KMS-11 (cell line): ENCODE results near the gene MLPH.

ENCODE experiments used
- H2AFZ ChIP-seq: fragments of 200-600 bp; sonication (generic); 2 replicates; pipeline ENCODE4 v1.6.1; 2016; ENCODE audit warnings: antibody characterized with exemption, mixed run types, low read depth
- H3K27ac ChIP-seq: fragments of 200-600 bp; sonication (generic); 2 replicates; pipeline ENCODE4 v1.6.1; 2016; ENCODE audit warnings: mild to moderate bottlenecking, mixed run types
- H3K27me3 ChIP-seq: fragments of 200-600 bp; sonication (generic); 2 replicates; pipeline ENCODE4 v1.6.1; 2017; ENCODE audit warnings: mild to moderate bottlenecking, low read depth, mixed run types, moderate library complexity; ENCODE audit not compliant: insufficient read depth
- H3K36me3 ChIP-seq: fragments of 200-600 bp; sonication (generic); 2 replicates; pipeline ENCODE4 v1.6.1; 2017; ENCODE audit warnings: mild to moderate bottlenecking, mixed run types; ENCODE audit not compliant: insufficient read depth
- H3K4me1 ChIP-seq: fragments of 200-600 bp; sonication (generic); 2 replicates; pipeline ENCODE4 v1.6.1; 2016; ENCODE audit warnings: mild to moderate bottlenecking, low read depth, mixed run types; ENCODE audit not compliant: poor library complexity, severe bottlenecking
- H3K4me2 ChIP-seq: fragments of 200-600 bp; sonication (generic); 2 replicates; pipeline ENCODE4 v1.7.0; 2016; ENCODE audit warnings: mild to moderate bottlenecking, mixed run types
- H3K4me3 ChIP-seq: fragments of 200-600 bp; sonication (generic); IDR thresholded peaks from 2 replicates; pipeline ENCODE4 v1.6.1; 2017; ENCODE audit warnings: low read depth, low read length, mixed read lengths; ENCODE audit not compliant: insufficient read depth
- H3K79me2 ChIP-seq: fragments of 200-600 bp; sonication (generic); 2 replicates; pipeline ENCODE4 v1.6.1; 2016; ENCODE audit warnings: low read depth, mixed run types; ENCODE audit not compliant: insufficient read depth
- H3K9ac ChIP-seq: fragments of 200-600 bp; sonication (generic); 2 replicates; pipeline ENCODE4 v1.6.1; 2016; ENCODE audit warnings: mild to moderate bottlenecking, mixed run types
- H4K20me1 ChIP-seq: fragments of 200-600 bp; sonication (generic); 2 replicates; pipeline ENCODE4 v1.6.1; 2016; ENCODE audit warnings: mild to moderate bottlenecking, mixed run types; ENCODE audit not compliant: insufficient read depth
- TF ChIP-seq, protein P1 (sequence below): fragments of 200-600 bp; sonication (generic); conservative IDR thresholded peaks from 2 replicates; pipeline ENCODE4 v1.6.1; 2017; ENCODE audit warnings: low read depth, mild to moderate bottlenecking, antibody characterized with exemption, low read length, moderate library complexity, mixed read lengths

The MLPH gene

DNA sequence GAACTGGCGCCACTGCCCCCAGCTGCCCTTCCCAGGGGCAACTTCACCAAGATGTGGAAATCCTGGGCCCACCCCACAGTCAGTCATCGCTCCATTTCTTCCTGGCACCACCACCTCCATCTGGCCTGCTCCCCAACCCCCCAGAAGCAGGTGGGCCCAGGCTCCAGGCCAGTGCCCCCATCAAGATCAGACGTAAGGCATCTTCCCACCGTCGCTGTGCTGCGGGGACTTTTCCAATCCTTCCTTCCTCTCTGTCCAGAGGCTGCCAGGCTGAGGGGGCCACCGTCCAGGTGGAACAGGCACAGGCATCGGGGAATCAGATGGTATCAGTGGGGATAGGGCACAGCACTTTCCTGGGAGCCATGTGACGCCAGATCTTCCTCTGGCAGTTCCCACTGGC, 87.4 kb downstream of the MLPH start:
- H3K27ac ChIP-seq: no peak overlapping the region
- H3K4me3 ChIP-seq: no peak overlapping the region
- H3K79me2 ChIP-seq: no peaks in the 10 kb centered on the region
- H3K9ac ChIP-seq: no peak overlapping the region
- H3K36me3 ChIP-seq: no peaks in the 10 kb centered on the region
- TF ChIP-seq, protein P1, sequence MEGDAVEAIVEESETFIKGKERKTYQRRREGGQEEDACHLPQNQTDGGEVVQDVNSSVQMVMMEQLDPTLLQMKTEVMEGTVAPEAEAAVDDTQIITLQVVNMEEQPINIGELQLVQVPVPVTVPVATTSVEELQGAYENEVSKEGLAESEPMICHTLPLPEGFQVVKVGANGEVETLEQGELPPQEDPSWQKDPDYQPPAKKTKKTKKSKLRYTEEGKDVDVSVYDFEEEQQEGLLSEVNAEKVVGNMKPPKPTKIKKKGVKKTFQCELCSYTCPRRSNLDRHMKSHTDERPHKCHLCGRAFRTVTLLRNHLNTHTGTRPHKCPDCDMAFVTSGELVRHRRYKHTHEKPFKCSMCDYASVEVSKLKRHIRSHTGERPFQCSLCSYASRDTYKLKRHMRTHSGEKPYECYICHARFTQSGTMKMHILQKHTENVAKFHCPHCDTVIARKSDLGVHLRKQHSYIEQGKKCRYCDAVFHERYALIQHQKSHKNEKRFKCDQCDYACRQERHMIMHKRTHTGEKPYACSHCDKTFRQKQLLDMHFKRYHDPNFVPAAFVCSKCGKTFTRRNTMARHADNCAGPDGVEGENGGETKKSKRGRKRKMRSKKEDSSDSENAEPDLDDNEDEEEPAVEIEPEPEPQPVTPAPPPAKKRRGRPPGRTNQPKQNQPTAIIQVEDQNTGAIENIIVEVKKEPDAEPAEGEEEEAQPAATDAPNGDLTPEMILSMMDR: no peak
- H3K27me3 ChIP-seq: no peaks in the 10 kb centered on the region
- peaks cover 6% of the 10 kb centered on the region for H3K4me1 ChIP-seq
- no peak overlapping the region for H3K4me2 ChIP-seq
- no peaks in the 10 kb centered on the region for H4K20me1 ChIP-seq
- H2AFZ ChIP-seq: no peak overlapping the region

DNA sequence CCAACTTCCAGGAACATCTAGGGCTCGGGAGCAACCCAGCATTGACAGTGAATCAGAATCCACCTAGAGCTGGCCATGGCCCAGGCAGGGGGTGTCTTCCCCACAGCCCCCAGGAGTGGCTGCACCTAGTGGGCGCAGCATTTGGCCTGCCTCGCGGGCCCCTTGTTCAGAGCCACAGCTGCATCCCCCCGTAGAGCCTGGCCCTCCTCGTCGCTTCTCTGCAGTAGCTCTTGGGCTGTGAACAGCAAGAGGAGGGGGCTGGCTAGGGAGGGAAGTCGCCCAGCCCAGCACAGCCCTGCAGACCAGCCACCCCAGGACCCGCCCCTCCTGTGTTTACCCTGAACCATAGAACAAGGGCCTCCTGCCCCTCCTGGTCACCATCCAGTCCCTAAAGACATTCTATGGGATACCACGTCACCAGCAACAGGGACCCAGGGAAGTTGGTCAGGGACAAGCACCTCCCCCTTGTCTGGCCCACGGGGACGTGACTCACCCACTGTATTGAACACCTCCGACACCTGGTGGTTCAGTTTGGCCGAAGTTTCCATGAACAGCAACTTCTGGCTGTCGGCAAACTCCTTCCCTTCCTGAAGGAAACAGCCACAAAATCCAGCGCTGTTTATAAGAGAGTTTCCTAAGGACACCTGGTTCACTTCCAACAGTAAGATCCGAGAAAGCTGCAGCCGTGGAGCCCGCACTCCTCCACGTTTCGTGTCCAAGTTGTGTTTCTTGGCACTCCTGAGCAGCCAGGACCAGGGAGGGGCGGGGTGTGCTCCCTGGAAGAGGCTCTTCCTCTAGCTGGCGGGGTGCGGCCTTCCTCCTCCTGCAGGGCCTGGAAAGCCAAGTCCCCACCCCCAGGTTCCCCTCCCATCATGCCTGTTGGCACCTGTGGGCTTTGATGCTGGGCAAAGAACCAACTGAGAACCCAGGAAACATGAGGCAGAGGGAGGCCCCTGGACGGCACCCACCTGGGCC, 88.1 kb downstream of the MLPH start:
- H3K27ac ChIP-seq: no peak overlapping the region
- H3K36me3 ChIP-seq: no peaks in the 10 kb centered on the region
- no peak overlapping the region for H2AFZ ChIP-seq
- no peak overlapping the region for H3K4me3 ChIP-seq
- no peaks in the 10 kb centered on the region for H4K20me1 ChIP-seq
- TF ChIP-seq, protein P1: no peak
- H3K27me3 ChIP-seq: no peaks in the 10 kb centered on the region
- no peak overlapping the region for H3K9ac ChIP-seq
- H3K79me2 ChIP-seq: no peaks in the 10 kb centered on the region
- H3K4me1 ChIP-seq: peaks cover 6% of the 10 kb centered on the region
- H3K4me2 ChIP-seq: no peak overlapping the region

DNA sequence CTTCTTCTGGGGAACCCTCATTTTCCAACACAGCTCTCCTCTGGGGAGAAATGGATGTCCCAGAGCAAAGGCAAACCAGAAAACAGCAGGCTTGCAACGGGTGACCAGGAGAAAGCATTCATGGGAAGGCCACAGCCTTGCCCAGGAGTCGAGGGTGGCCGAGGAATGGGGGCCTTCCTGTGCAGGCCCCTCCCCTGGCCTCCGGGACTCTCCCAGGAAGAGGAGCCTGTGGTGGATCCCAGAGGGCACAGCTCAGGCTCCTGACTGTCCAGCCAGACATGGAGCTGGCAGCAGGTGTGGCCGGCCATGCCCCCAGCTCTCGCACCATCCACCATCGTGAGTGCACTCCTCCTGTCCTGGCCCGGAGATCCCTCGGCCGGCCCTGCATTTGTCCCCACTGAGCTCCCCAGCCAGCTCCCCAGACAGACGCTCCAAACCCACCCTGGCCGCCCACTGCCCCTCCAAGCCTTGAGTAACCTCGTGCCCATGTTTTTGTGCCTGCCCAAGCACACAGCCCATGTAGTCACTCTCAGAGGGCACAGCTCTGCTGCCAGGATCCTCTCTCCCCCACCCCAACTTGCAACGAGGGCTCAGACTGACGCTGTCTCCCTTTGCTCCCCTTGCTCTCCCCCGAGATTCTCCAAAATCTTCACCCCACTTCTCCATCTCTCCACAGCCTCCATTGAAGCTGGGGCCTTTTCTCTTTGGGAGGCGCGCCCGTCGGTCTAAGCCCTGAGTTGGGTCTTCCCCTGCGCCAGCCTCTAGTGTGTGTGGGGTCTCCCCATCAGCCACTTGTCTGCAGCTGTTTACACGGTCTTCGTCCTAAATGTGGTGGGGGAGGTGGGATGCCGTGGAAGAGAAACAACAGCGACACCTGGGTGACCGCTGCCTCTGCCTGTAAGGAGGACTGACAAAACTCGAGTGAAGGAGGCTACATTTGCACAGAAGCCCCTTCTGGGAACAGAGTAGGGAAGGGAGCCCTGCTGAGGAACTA, 89.1 kb downstream of the MLPH start:
- no peak overlapping the region for H3K9ac ChIP-seq
- peaks cover 6% of the 10 kb centered on the region for H3K4me1 ChIP-seq
- H3K27me3 ChIP-seq: no peaks in the 10 kb centered on the region
- TF ChIP-seq, protein P1: no peak
- H3K27ac ChIP-seq: no peak overlapping the region
- no peak overlapping the region for H3K4me3 ChIP-seq
- no peaks in the 10 kb centered on the region for H3K79me2 ChIP-seq
- no peaks in the 10 kb centered on the region for H3K36me3 ChIP-seq
- H4K20me1 ChIP-seq: no peaks in the 10 kb centered on the region
- no peak overlapping the region for H2AFZ ChIP-seq
- no peak overlapping the region for H3K4me2 ChIP-seq

DNA sequence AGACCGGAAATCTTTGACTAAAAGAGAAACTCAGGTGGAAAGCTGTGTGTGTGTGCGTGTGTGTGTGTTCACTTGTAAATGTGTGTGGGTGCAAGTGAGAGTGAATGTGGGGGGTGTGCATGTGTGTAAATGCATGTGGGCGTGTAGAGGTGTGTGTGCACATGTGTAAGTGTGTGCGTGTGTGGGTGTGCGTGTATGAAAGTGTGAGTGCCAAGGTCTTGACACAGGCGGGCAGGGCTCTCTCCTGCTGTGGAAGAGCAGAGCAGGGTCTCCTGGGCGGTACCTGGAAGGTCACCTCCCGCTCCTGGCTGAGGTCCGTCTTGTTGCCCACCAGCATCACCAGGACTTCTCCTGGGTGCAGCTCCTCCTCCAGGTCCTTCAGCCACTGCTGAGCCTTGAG, 89.9 kb downstream of the MLPH start:
- no peaks in the 10 kb centered on the region for H3K27me3 ChIP-seq
- no peak overlapping the region for H2AFZ ChIP-seq
- TF ChIP-seq, protein P1: no peak
- peaks cover 6% of the 10 kb centered on the region for H3K4me1 ChIP-seq
- no peak overlapping the region for H3K9ac ChIP-seq
- H3K4me2 ChIP-seq: no peak overlapping the region
- no peaks in the 10 kb centered on the region for H3K36me3 ChIP-seq
- H3K4me3 ChIP-seq: no peak overlapping the region
- no peaks in the 10 kb centered on the region for H4K20me1 ChIP-seq
- no peak overlapping the region for H3K27ac ChIP-seq
- H3K79me2 ChIP-seq: no peaks in the 10 kb centered on the region
